ENCODE data around the gene IER2.

The IER2 gene

GRCh38 chr19:13150187-13150930 is at the start of gene IER2, which contains the start of gene STX10:
IER2 (plus strand) TSS chr19:13150411; CDS start chr19:13153187, 2,776 bp downstream.
STX10 (minus strand) TSS chr19:13150375; CDS start chr19:13150173, 202 bp downstream.
- peak within 1 kb of the TSS; percentile 98 for H3K4me3 Mint-ChIP-seq
- peaks cover 38% of the 10 kb centered on the region for H3K4me1 Mint-ChIP-seq
- H3K27ac Mint-ChIP-seq = peak within 1 kb of the TSS; percentile 100

GRCh38 chr19:13100841-13101589 is 49.2 kb upstream of the IER2 start:
- Mint-ChIP-seq H3K9me3 (no peaks in the 10 kb centered on the region), H3K4me3 (peak overlapping the region; percentile 78), H3K27ac (no peak overlapping the region), H3K4me1 (peaks cover 52% of the 10 kb centered on the region), H3K36me3 (peaks cover 14% of the 10 kb centered on the region)
- ATAC-seq = no peak
- DNase-seq (ENCODE audit: low spot score in 2 of 2) = no peak

More at GRCh38 chr19:13150187-13150930, at the start of gene IER2, which contains the start of gene STX10:
- no peaks in the 10 kb centered on the region for H3K9me3 Mint-ChIP-seq
- DNase-seq (ENCODE audit: low spot score in 2 of 2) (peak; percentile 76 to 95), ATAC-seq (peak; percentile 66)
- H3K36me3 Mint-ChIP-seq = peaks cover 77% of the 10 kb centered on the region

- no peaks in the 10 kb centered on the region for H3K9me3 Mint-ChIP-seq
- peak overlapping the region; percentile 78 for H3K4me3 Mint-ChIP-seq
- DNase-seq (ENCODE audit: low spot score in 2 of 2) (no peak), ATAC-seq (no peak)
- H3K36me3 Mint-ChIP-seq = peaks cover 21% of the 10 kb centered on the region
- H3K4me1 Mint-ChIP-seq = peaks cover 48% of the 10 kb centered on the region
- H3K27ac Mint-ChIP-seq = no peak overlapping the region
Measured at GRCh38 chr19:13101590-13102415, 48.4 kb upstream of the IER2 start.

GRCh38 chr19:13102416-13102665 is 47.9 kb upstream of the IER2 start:
- Mint-ChIP-seq H3K9me3 (no peaks in the 10 kb centered on the region), H3K4me1 (peaks cover 48% of the 10 kb centered on the region), H3K27ac (no peak overlapping the region), H3K4me3 (peak overlapping the region; percentile 78), H3K36me3 (peaks cover 23% of the 10 kb centered on the region)
- DNase-seq (ENCODE audit: low spot score in 2 of 2) (no peak), ATAC-seq (no peak)

- Mint-ChIP-seq H3K4me1 (peaks cover 45% of the 10 kb centered on the region), H3K4me3 (peak within 1 kb of the TSS; percentile 78), H3K36me3 (peaks cover 29% of the 10 kb centered on the region), H3K27ac (no peak within 1 kb of the TSS), H3K9me3 (no peaks in the 10 kb centered on the region)
- ATAC-seq (no peak), DNase-seq (ENCODE audit: low spot score in 2 of 2) (peak in 1 of 2 donors; percentile 20)
Measured at GRCh38 chr19:13102666-13103580, 47.3 kb upstream of the IER2 start, which contains the start of gene LYL1. LYL1 (minus strand) TSS chr19:13102858; CDS start chr19:13101171, 1,687 bp downstream.

GRCh38 chr19:13103581-13104359 is 46.4 kb upstream of the IER2 start:
- no peak for ATAC-seq
- Mint-ChIP-seq H3K27ac (no peak overlapping the region), H3K9me3 (no peaks in the 10 kb centered on the region)

GRCh38 chr19:13104360-13104847 is 45.8 kb upstream of the IER2 start:
- peak overlapping the region; percentile 40 for H3K27ac Mint-ChIP-seq
- H3K36me3 Mint-ChIP-seq = peaks cover 44% of the 10 kb centered on the region
- H3K4me1 Mint-ChIP-seq = peaks cover 35% of the 10 kb centered on the region
- no peaks in the 10 kb centered on the region for H3K9me3 Mint-ChIP-seq
- peak; percentile 69 to 90 for DNase-seq (ENCODE audit: low spot score in 2 of 2)
- ATAC-seq = peak; percentile 24
- H3K4me3 Mint-ChIP-seq = peak overlapping the region; percentile 78

More at GRCh38 chr19:13103581-13104359, 46.4 kb upstream of the IER2 start:
- H3K4me1 Mint-ChIP-seq = peaks cover 37% of the 10 kb centered on the region
- DNase-seq (ENCODE audit: low spot score in 2 of 2) = no peak
- peaks cover 38% of the 10 kb centered on the region for H3K36me3 Mint-ChIP-seq
- H3K4me3 Mint-ChIP-seq = peak overlapping the region; percentile 78

- peak in 1 of 2 donors; percentile 66 for DNase-seq (ENCODE audit: low spot score in 2 of 2)
- H3K4me1 Mint-ChIP-seq = peaks cover 30% of the 10 kb centered on the region
- no peak for ATAC-seq
- H3K4me3 Mint-ChIP-seq = peak overlapping the region; percentile 78
- no peaks in the 10 kb centered on the region for H3K9me3 Mint-ChIP-seq
- peak overlapping the region; percentile 40 for H3K27ac Mint-ChIP-seq
- H3K36me3 Mint-ChIP-seq = peaks cover 46% of the 10 kb centered on the region
Measured at GRCh38 chr19:13104848-13105711, 45.1 kb upstream of the IER2 start.

- Mint-ChIP-seq H3K36me3 (peaks cover 81% of the 10 kb centered on the region), H3K4me3 (no peak overlapping the region), H3K4me1 (peaks cover 4% of the 10 kb centered on the region), H3K9me3 (no peaks in the 10 kb centered on the region), H3K27ac (no peak overlapping the region)
- DNase-seq (ENCODE audit: low spot score in 2 of 2) = no peak
- ATAC-seq = no peak
Measured at GRCh38 chr19:13109361-13110098, 40.7 kb upstream of the IER2 start.

- Mint-ChIP-seq H3K27ac (no peak overlapping the region), H3K36me3 (peaks cover 87% of the 10 kb centered on the region), H3K4me1 (no peaks in the 10 kb centered on the region), H3K4me3 (no peak overlapping the region), H3K9me3 (no peaks in the 10 kb centered on the region)
- DNase-seq (ENCODE audit: low spot score in 2 of 2) = no peak
- ATAC-seq = no peak
Measured at GRCh38 chr19:13110099-13110610, 40.1 kb upstream of the IER2 start.

GRCh38 chr19:13112555-13112954 is 37.7 kb upstream of the IER2 start:
- Mint-ChIP-seq H3K27ac (no peak overlapping the region), H3K4me3 (no peak overlapping the region), H3K9me3 (no peaks in the 10 kb centered on the region), H3K36me3 (peaks cover 80% of the 10 kb centered on the region), H3K4me1 (peaks cover 13% of the 10 kb centered on the region)
- DNase-seq (ENCODE audit: low spot score in 2 of 2) = no peak
- ATAC-seq = no peak

GRCh38 chr19:13115936-13116281 is 34.3 kb upstream of the IER2 start:
- H3K9me3 Mint-ChIP-seq = no peaks in the 10 kb centered on the region
- peak overlapping the region; percentile 93 for H3K27ac Mint-ChIP-seq
- DNase-seq (ENCODE audit: low spot score in 2 of 2) (no peak), ATAC-seq (no peak)
- peaks cover 61% of the 10 kb centered on the region for H3K36me3 Mint-ChIP-seq
- peaks cover 34% of the 10 kb centered on the region for H3K4me1 Mint-ChIP-seq
- peak overlapping the region; percentile 85 for H3K4me3 Mint-ChIP-seq
